HL-60 (cell line): ENCODE measurements around the gene LCE6A.

Experiments
- CTCF ChIP-seq: IDR thresholded peaks from one replicate; pipeline ENCODE4 v1.5.1; 2011; ENCODE audit warnings: low read length, control low read depth, inconsistent platforms; ENCODE audit not compliant: insufficient read depth
- GABPA ChIP-seq: IDR thresholded peaks from 2 replicates; pipeline ENCODE4 v1.6.1; 2012; ENCODE audit warnings: low read depth
- POLR2AphosphoS5 ChIP-seq: IDR thresholded peaks from 2 replicates; pipeline ENCODE4 v1.6.1; 2012; ENCODE audit warnings: low read depth
- SPI1 ChIP-seq: IDR thresholded peaks from 2 replicates; pipeline ENCODE4 v1.6.1; 2012; ENCODE audit warnings: low read depth, mild to moderate bottlenecking, borderline replicate concordance

- TF ChIP-seq CTCF (no peak), SPI1 (no peak), GABPA (no peak), POLR2AphosphoS5 (no peak)
These were observed 44.2 kb downstream of the LCE6A start for GRCh38 chr1:152886758-152887409.
